D341Med (cell line): ENCODE measurements around the gene ADSS1.

Source experiments
- DNase-seq: peaks from one replicate; pipeline ENCODE4 v3.0.0; 2012; ENCODE audit warnings: low spot score

ADSS1 gene

GRCh38 chr14:104734051-104734587 lies 10.1 kb downstream of the ADSS1 start:
- DNase-seq = no peak

- no peak for DNase-seq
Measured at GRCh38 chr14:104734601-104734990, 10.6 kb downstream of the ADSS1 start.

- no peak for DNase-seq
Measured at GRCh38 chr14:104734991-104735779, 11.2 kb downstream of the ADSS1 start.

GRCh38 chr14:104735830-104736642 lies 12.0 kb downstream of the ADSS1 start:
- no peak for DNase-seq

- no peak for DNase-seq
Measured at GRCh38 chr14:104738375-104739019, 14.5 kb downstream of the ADSS1 start.

GRCh38 chr14:104739026-104739425 lies 15.0 kb downstream of the ADSS1 start:
- DNase-seq = no peak

GRCh38 chr14:104739546-104740516 lies 15.8 kb downstream of the ADSS1 start:
- no peak for DNase-seq

GRCh38 chr14:104741108-104741802 lies 17.2 kb downstream of the ADSS1 start:
- no peak for DNase-seq

GRCh38 chr14:104741803-104742251 lies 17.8 kb downstream of the ADSS1 start:
- DNase-seq = no peak

GRCh38 chr14:104742586-104743455 lies 18.8 kb downstream of the ADSS1 start:
- DNase-seq = no peak

GRCh38 chr14:104743461-104744380 lies 19.7 kb downstream of the ADSS1 start:
- DNase-seq = no peak

GRCh38 chr14:104744484-104744883 lies 20.5 kb downstream of the ADSS1 start:
- no peak for DNase-seq

GRCh38 chr14:104745431-104745830 lies 21.4 kb downstream of the ADSS1 start:
- DNase-seq = no peak

GRCh38 chr14:104746071-104746545 lies 22.1 kb downstream of the ADSS1 start:
- no peak for DNase-seq

GRCh38 chr14:104746934-104747481 lies 23.0 kb downstream of the ADSS1 start:
- DNase-seq = no peak

GRCh38 chr14:104747876-104748275 lies 23.8 kb downstream of the ADSS1 start:
- no peak for DNase-seq

- no peak for DNase-seq
Measured at GRCh38 chr14:104749111-104749649, 25.2 kb downstream of the ADSS1 start.
